IgD-negative memory B cell (primary cell): ENCODE results near the gene ZC3H12D. TPM values are rescaled to one million over a fixed set of nuclear protein-coding genes. Genes with fewer than 3 reads are reported as not detected.
"Not testable (repeated sequence)": the region's sequence is repeated elsewhere in the genome, so short reads cannot be mapped to it uniquely, and the experiment has no call there.

Experiments used
- H3K27ac Mint-ChIP-seq, 3 donors: one replicate each; pipeline ENCODE4 v1.8.0; 2020 to 2022; ENCODE audit warnings: mild to moderate bottlenecking in 3 of 3, mixed read lengths in 3 of 3, moderate library complexity in 1 of 3
- H3K27me3 Mint-ChIP-seq: one replicate; pipeline ENCODE4 v1.8.0; 2021; ENCODE audit warnings: mixed read lengths
- H3K36me3 Mint-ChIP-seq: one replicate; pipeline ENCODE4 v1.8.0; 2020; ENCODE audit warnings: mild to moderate bottlenecking, mixed read lengths
- H3K4me1 Mint-ChIP-seq, 3 donors: one replicate each; pipeline ENCODE4 v1.8.0; 2020 to 2022; ENCODE audit warnings: mixed read lengths in 3 of 3, mild to moderate bottlenecking in 1 of 3
- H3K4me3 Mint-ChIP-seq, 4 donors: one replicate each; pipeline ENCODE4 v1.8.0; 2020 to 2022; ENCODE audit warnings: mild to moderate bottlenecking in 4 of 4, mixed read lengths in 4 of 4, moderate library complexity in 3 of 4
- H3K9me3 Mint-ChIP-seq, 3 donors: one replicate each; pipeline ENCODE4 v1.8.0; 2020 to 2021; ENCODE audit warnings: mixed read lengths in 3 of 3, mild to moderate bottlenecking in 1 of 3
- polyA plus RNA-seq: library from polyadenylated mRNA; unstranded; fragments of 300-500 nt; fragmentation: Illumina TruSeq; gene quantifications from one replicate; pipeline ENCODE4 v1.2.3, GENCODE V29; 2021

ZC3H12D gene
- polyA plus RNA-seq, 1 donor from 2014 or later: 8.2 TPM

GRCh38 chr6:149446791-149447376, 37.9 kb downstream of the ZC3H12D start:
- Mint-ChIP-seq H3K9me3 (no peaks in the 10 kb centered on the region), H3K27me3 (no peaks in the 10 kb centered on the region), H3K36me3 (peaks cover 1% of the 10 kb centered on the region), H3K4me1 (peaks cover 0 to 2% (median 0%) of the 10 kb centered on the region in 3 donors), H3K4me3 (no peak overlapping the region), H3K27ac (peak overlapping the region in 1 of 3 donors; percentile 57)

DNA sequence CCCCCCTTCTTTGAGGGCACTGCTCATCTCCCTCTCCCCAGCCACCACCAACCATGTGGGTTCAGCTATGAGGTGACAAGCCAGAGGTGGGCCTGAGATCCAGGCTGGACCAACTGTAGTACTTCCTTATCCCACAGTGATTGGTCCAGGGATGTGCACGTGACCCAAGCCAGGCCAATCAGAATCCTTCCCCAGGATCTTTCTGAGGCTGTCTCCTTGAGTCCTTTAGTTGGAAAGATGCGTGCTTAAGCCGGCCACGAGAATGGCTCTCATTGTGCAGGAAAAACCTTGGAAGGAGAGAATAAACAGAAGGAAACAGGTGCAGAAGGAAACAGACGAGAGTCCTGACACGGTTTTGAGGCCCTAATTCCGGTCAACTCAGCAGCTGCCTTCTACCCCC, 39.2 kb downstream of the ZC3H12D start:
- Mint-ChIP-seq H3K27me3 (no peaks in the 10 kb centered on the region), H3K36me3 (peaks cover 1% of the 10 kb centered on the region), H3K4me3 (no peak overlapping the region), H3K27ac (no peak overlapping the region), H3K9me3 (no peaks in the 10 kb centered on the region), H3K4me1 (peaks cover 0 to 2% (median 1%) of the 10 kb centered on the region in 3 donors)

DNA sequence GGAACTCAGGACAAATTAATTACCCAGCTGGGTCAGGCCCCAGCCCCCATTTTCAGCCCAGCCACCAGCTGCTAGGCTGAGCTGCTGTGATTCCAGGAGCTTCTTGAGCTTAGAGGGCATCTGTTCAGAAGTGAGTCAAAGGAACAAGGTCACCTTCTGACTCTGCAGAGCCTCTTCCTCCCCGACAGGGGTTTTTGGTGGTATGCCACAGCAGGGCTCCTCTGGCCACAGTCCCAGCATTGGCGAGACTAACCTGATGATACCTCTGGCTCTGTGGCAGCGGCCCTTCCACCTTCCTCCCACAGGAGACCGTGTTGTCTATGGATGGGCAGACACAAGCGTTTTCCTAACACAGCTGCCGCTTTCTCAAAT, 39.7 kb downstream of the ZC3H12D start:
- Mint-ChIP-seq H3K4me3 (no peak overlapping the region), H3K4me1 (peaks cover 0 to 2% (median 1%) of the 10 kb centered on the region in 3 donors), H3K27ac (peak overlapping the region in 1 of 3 donors; percentile 88), H3K36me3 (peaks cover 1% of the 10 kb centered on the region), H3K27me3 (no peaks in the 10 kb centered on the region), H3K9me3 (no peaks in the 10 kb centered on the region)

GRCh38 chr6:149444360-149445094, 40.3 kb downstream of the ZC3H12D start:
- H3K4me1 Mint-ChIP-seq, H3K27me3 Mint-ChIP-seq, H3K4me3 Mint-ChIP-seq, H3K36me3 Mint-ChIP-seq, H3K9me3 Mint-ChIP-seq: not testable (repeated sequence)
- H3K27ac Mint-ChIP-seq: peak overlapping the region in 1 of 3 donors; percentile 19

GRCh38 chr6:149443411-149444181, 41.2 kb downstream of the ZC3H12D start:
- H3K36me3 Mint-ChIP-seq: no peaks in the 10 kb centered on the region
- no peaks in the 10 kb centered on the region for H3K27me3 Mint-ChIP-seq
- H3K4me3 Mint-ChIP-seq: no peak overlapping the region
- no peaks in the 10 kb centered on the region for H3K9me3 Mint-ChIP-seq
- peaks cover 6 to 11% (median 11%) of the 10 kb centered on the region in 3 donors for H3K4me1 Mint-ChIP-seq
- peak overlapping the region in 1 of 3 donors; percentile 67 for H3K27ac Mint-ChIP-seq

- no peak overlapping the region for H3K4me3 Mint-ChIP-seq
- H3K4me1 Mint-ChIP-seq: peaks cover 16 to 22% (median 21%) of the 10 kb centered on the region in 3 donors
- H3K27me3 Mint-ChIP-seq: no peaks in the 10 kb centered on the region
- no peaks in the 10 kb centered on the region for H3K36me3 Mint-ChIP-seq
- H3K9me3 Mint-ChIP-seq: no peaks in the 10 kb centered on the region
- H3K27ac Mint-ChIP-seq: no peak overlapping the region
Measured at GRCh38 chr6:149441740-149442139, 43.1 kb downstream of the ZC3H12D start.

GRCh38 chr6:149440735-149441671, 43.8 kb downstream of the ZC3H12D start:
- H3K4me1 Mint-ChIP-seq: peaks cover 16 to 22% (median 21%) of the 10 kb centered on the region in 3 donors
- H3K4me3 Mint-ChIP-seq: no peak overlapping the region
- H3K27ac Mint-ChIP-seq: no peak overlapping the region
- no peaks in the 10 kb centered on the region for H3K27me3 Mint-ChIP-seq
- H3K9me3 Mint-ChIP-seq: no peaks in the 10 kb centered on the region
- no peaks in the 10 kb centered on the region for H3K36me3 Mint-ChIP-seq

DNA sequence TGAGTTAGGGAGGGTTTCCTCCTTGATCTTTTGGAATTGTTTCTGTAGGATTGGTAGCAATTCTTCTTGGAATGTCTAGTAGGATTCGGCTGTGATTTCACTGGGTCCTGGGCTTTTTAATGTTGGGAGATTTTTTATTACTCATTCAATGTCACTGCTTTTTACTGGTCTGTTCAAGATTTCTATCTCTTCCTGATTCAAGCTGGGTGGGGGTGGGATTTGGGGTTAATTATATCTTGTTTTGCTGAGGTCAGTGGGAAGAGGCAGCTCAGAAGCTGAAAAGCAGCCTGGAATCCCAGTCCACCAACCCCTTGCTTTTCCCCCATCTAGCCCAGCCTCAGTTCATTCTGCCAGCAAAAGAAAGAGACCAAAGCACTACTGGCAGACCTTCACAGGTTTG, 45.2 kb downstream of the ZC3H12D start:
- no peaks in the 10 kb centered on the region for H3K9me3 Mint-ChIP-seq
- peaks cover 16 to 22% (median 21%) of the 10 kb centered on the region in 3 donors for H3K4me1 Mint-ChIP-seq
- H3K27me3 Mint-ChIP-seq: no peaks in the 10 kb centered on the region
- no peak overlapping the region for H3K4me3 Mint-ChIP-seq
- H3K36me3 Mint-ChIP-seq: no peaks in the 10 kb centered on the region
- H3K27ac Mint-ChIP-seq: peak overlapping the region in 1 of 3 donors; percentile 44

- Mint-ChIP-seq H3K36me3 (no peaks in the 10 kb centered on the region), H3K27ac (peak overlapping the region in 1 of 3 donors; percentile 19), H3K27me3 (no peaks in the 10 kb centered on the region), H3K4me3 (no peak overlapping the region), H3K4me1 (peaks cover 16 to 22% (median 21%) of the 10 kb centered on the region in 3 donors), H3K9me3 (no peaks in the 10 kb centered on the region)
Measured at GRCh38 chr6:149438855-149439254, 46.0 kb downstream of the ZC3H12D start.

DNA sequence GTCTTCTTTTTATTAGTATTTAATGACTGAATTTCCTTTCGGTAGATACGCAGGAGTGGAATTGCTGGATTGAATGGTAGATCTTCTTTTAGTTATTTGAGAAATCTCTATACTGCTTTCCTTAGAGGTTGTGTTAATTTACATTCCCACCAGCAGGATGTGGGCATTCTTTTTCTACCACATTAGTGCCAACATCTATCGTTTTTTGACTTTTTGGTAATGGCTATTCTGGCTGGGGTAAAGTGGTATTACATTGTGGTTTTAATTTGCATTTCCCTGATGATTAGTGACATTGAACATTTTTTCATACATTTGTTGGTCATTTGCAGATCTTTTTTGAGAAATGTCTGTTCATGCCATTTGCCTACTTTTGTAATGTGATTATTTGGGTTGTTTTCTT, 47.6 kb downstream of the ZC3H12D start:
- Mint-ChIP-seq H3K27me3 (no peaks in the 10 kb centered on the region), H3K4me3 (no peak overlapping the region), H3K27ac (no peak overlapping the region), H3K36me3 (no peaks in the 10 kb centered on the region), H3K9me3 (no peaks in the 10 kb centered on the region), H3K4me1 (peaks cover 16 to 22% (median 20%) of the 10 kb centered on the region in 3 donors)

- Mint-ChIP-seq H3K27me3 (no peaks in the 10 kb centered on the region), H3K27ac (no peak overlapping the region)
Measured at GRCh38 chr6:149436647-149437046, 48.2 kb downstream of the ZC3H12D start.

DNA sequence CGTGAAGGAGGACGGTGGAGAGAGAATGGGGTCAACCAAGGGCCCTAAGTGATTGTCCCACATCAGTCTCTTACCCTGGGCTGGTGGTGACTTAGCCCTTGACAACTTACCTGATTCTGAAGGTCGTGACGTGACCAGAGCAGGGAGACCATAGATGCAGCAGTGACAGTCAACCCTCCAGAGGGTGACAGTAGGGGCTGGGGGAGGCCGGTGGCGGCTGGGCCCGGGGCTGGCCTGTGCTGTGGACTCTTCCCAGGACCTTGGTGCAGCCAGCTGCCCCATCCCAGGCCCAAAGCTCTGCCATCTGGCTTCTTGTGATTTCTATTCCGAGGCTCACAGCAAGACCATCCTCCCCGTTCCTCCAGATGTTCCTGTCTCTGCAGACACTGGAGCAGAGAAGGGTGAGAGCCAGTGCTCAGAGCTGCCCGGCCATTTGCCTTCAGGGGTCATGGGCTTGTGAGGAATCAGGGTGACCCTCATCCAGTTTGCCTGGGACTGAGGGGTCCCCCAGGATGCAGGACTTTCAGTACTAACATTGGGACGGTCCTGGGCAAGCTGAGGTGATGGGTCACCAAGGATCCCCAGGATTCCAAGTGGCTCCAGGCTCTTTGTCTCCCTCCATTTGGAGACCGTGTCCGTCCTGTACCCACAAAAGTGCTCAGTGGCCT, 48.8 kb downstream of the ZC3H12D start:
- Mint-ChIP-seq H3K9me3 (no peaks in the 10 kb centered on the region), H3K4me1 (peaks cover 19 to 23% (median 22%) of the 10 kb centered on the region in 3 donors), H3K27ac (no peak overlapping the region), H3K27me3 (no peaks in the 10 kb centered on the region), H3K4me3 (no peak overlapping the region), H3K36me3 (no peaks in the 10 kb centered on the region)

More at GRCh38 chr6:149436647-149437046, 48.2 kb downstream of the ZC3H12D start:
- Mint-ChIP-seq H3K4me3 (no peak overlapping the region), H3K4me1 (peaks cover 20 to 23% (median 22%) of the 10 kb centered on the region in 3 donors), H3K9me3 (no peaks in the 10 kb centered on the region), H3K36me3 (no peaks in the 10 kb centered on the region)

GRCh38 chr6:149433881-149434280, 50.9 kb downstream of the ZC3H12D start:
- Mint-ChIP-seq H3K9me3 (no peaks in the 10 kb centered on the region), H3K27ac (no peak overlapping the region), H3K4me1 (peaks cover 12 to 18% (median 16%) of the 10 kb centered on the region in 3 donors), H3K27me3 (no peaks in the 10 kb centered on the region), H3K4me3 (no peak overlapping the region), H3K36me3 (no peaks in the 10 kb centered on the region)

- peaks cover 9 to 14% (median 14%) of the 10 kb centered on the region in 3 donors for H3K4me1 Mint-ChIP-seq
- H3K27me3 Mint-ChIP-seq: no peaks in the 10 kb centered on the region
- peak overlapping the region in 1 of 3 donors; percentile 72 for H3K27ac Mint-ChIP-seq
- H3K4me3 Mint-ChIP-seq: no peak overlapping the region
- H3K36me3 Mint-ChIP-seq: no peaks in the 10 kb centered on the region
- no peaks in the 10 kb centered on the region for H3K9me3 Mint-ChIP-seq
Measured at GRCh38 chr6:149433405-149433804, 51.4 kb downstream of the ZC3H12D start.
